Nephron (organoid): Measurements from ENCODE around the gene AGFG1.
A peak's percentile ranks its signal among the peaks of the same experiment; 100 is the strongest.
"Not testable (repeated sequence)": the region's sequence is repeated elsewhere in the genome, so short reads cannot be mapped to it uniquely, and the experiment has no call there.

ENCODE experiments used
- H3K27ac Mint-ChIP-seq, 3 experiments: 2 replicates each; pipeline ENCODE4 v1.8.0; 2020; ENCODE audit warnings: mixed read lengths in 3 of 3, mild to moderate bottlenecking in 2 of 3, moderate library complexity in 1 of 3
- H3K27me3 Mint-ChIP-seq: 2 replicates; pipeline ENCODE4 v1.8.0; 2021; ENCODE audit warnings: low read depth, mild to moderate bottlenecking, moderate library complexity, mixed read lengths
- H3K36me3 Mint-ChIP-seq: 2 replicates; pipeline ENCODE4 v1.8.0; 2020; ENCODE audit warnings: low read depth, mixed read lengths
- H3K4me1 Mint-ChIP-seq: 2 replicates; pipeline ENCODE4 v1.8.0; 2020; ENCODE audit warnings: mixed read lengths
- H3K4me3 Mint-ChIP-seq, 3 experiments: 2 replicates each; pipeline ENCODE4 v1.8.0; 2020; ENCODE audit warnings: mild to moderate bottlenecking in 3 of 3, mixed read lengths in 3 of 3, moderate library complexity in 2 of 3
- H3K9me3 Mint-ChIP-seq: 2 replicates; pipeline ENCODE4 v1.8.0; 2020; ENCODE audit warnings: mixed read lengths
- TF ChIP-seq, protein P1 (sequence below), 3 experiments: fragments of 200-600 bp; sonication (generic); IDR thresholded peaks; one replicate each; pipeline ENCODE4 v1.5.0; 2021; ENCODE audit warnings: antibody characterized with exemption in 3 of 3; ENCODE audit not compliant: unreplicated experiment in 3 of 3

The AGFG1 gene

DNA sequence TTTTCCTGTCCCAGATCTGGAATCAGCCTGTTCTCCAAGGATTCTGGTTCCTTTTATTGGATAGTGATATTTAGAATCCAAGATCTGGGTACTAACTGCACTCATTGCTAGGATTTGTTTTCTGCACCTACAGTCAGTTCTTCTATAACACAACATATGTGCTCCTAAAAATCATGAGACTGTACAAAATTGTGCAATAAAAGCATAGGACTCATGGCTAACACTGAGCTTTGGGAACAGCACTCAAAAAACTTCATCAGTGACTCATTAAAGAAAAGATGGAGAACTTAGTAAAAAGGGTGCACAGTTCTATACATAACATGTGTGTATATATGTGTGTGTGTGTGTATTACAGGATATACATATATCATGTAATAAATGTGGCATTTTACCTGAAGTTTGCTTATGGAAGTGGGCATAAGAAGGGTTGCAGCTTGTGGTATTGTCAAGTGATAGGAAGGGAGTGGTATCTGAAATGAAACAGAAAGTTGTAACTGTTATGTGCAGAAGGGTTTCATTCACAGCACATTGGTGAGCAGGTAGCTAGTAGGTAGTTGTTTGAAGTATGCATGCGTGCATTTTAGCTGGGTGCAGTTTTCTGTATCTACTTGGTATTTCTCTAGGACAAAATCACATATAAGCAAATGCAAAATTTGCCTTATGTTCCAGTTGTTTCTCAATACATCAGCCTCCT is 120.9 kb downstream of the AGFG1 start:
- H3K27me3 Mint-ChIP-seq = no peaks in the 10 kb centered on the region
- no peak overlapping the region for H3K4me3 Mint-ChIP-seq
- H3K4me1 Mint-ChIP-seq = no peaks in the 10 kb centered on the region
- H3K9me3 Mint-ChIP-seq = peaks cover 8% of the 10 kb centered on the region
- no peaks in the 10 kb centered on the region for H3K36me3 Mint-ChIP-seq
- no peak overlapping the region for H3K27ac Mint-ChIP-seq
- TF ChIP-seq, protein P1, sequence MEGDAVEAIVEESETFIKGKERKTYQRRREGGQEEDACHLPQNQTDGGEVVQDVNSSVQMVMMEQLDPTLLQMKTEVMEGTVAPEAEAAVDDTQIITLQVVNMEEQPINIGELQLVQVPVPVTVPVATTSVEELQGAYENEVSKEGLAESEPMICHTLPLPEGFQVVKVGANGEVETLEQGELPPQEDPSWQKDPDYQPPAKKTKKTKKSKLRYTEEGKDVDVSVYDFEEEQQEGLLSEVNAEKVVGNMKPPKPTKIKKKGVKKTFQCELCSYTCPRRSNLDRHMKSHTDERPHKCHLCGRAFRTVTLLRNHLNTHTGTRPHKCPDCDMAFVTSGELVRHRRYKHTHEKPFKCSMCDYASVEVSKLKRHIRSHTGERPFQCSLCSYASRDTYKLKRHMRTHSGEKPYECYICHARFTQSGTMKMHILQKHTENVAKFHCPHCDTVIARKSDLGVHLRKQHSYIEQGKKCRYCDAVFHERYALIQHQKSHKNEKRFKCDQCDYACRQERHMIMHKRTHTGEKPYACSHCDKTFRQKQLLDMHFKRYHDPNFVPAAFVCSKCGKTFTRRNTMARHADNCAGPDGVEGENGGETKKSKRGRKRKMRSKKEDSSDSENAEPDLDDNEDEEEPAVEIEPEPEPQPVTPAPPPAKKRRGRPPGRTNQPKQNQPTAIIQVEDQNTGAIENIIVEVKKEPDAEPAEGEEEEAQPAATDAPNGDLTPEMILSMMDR (IDR thresholded peaks at IDR 0.05; ENCODE audit: unreplicated experiment in 3 of 3) = no peak

DNA sequence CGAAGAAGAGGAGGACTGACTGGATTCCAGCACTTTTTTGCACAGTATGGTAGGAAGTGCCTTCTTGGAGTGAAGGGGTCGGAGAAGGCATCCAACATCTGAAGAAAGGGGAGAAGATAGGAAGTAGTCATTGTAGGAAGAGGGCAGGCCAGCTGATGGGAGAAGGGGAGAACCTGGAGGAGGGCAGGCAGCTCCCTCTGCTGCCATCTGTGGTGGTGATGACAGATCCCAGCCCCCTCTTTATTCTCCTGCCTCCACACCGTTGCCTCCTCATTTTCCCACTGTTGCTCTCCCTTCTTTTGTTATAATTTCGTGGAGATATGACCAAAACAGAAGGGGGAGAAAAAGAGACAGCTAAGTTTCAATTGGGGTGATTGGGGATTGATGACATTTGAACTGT is 123.8 kb downstream of the AGFG1 start:
- Mint-ChIP-seq H3K36me3 (no peaks in the 10 kb centered on the region), H3K27me3 (no peaks in the 10 kb centered on the region), H3K4me3 (no peak overlapping the region), H3K4me1 (peaks cover 7% of the 10 kb centered on the region), H3K27ac (no peak overlapping the region), H3K9me3 (no peaks in the 10 kb centered on the region)
- TF ChIP-seq, protein P1 (IDR thresholded peaks at IDR 0.05; ENCODE audit: unreplicated experiment in 3 of 3) = no peak

DNA sequence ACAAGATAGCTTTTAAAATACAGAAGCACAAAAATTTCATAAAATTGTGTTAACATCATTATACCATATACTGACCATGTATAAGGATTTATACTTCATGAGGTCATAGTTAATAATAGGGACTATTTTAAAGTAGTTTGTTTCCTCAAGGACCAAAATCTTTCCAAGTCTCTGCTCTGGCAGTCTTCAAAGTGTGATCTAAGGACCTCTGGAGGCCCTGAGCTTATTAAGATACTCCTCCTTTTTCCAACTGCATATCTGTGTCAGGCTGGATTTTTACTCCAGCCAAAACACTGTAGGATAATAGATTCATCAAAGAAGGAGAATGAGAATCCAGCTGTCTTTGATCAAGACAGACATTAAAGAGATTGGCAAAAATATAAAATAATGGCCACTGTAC is 125.1 kb downstream of the AGFG1 start:
- Mint-ChIP-seq H3K4me1 (peaks cover 7% of the 10 kb centered on the region), H3K9me3 (no peaks in the 10 kb centered on the region), H3K4me3 (no peak overlapping the region), H3K27me3 (peaks cover 2% of the 10 kb centered on the region), H3K36me3 (no peaks in the 10 kb centered on the region), H3K27ac (peak overlapping the region in 1 of 3 experiments; percentile 27)
- TF ChIP-seq, protein P1 (IDR thresholded peaks at IDR 0.05; ENCODE audit: unreplicated experiment in 3 of 3) = no peak

DNA sequence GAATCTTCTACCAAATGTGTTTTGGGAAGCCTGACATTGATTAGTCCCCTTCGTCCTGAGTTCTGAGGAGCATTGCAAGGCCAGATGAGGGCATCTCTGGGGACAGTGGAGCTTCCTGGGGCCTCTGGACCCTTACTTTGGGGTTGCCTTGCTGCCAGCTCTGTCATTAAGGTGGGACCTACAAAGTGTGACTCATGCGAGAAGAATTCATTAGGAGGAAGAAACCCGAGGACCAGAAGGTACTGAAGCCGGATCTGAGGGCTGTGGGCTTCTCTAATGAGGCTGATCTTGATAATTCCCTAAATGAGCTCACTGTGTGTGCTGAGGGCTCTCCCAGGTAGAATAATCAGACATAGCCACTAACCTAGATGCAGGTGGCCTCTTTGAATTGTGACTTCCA is 126.0 kb downstream of the AGFG1 start:
- Mint-ChIP-seq H3K4me3 (no peak overlapping the region), H3K9me3 (no peaks in the 10 kb centered on the region), H3K27me3 (peaks cover 4% of the 10 kb centered on the region), H3K27ac (peak overlapping the region in 1 of 3 experiments; percentile 13), H3K4me1 (peaks cover 7% of the 10 kb centered on the region), H3K36me3 (no peaks in the 10 kb centered on the region)
- TF ChIP-seq, protein P1 (IDR thresholded peaks at IDR 0.05; ENCODE audit: unreplicated experiment in 3 of 3) = no peak

DNA sequence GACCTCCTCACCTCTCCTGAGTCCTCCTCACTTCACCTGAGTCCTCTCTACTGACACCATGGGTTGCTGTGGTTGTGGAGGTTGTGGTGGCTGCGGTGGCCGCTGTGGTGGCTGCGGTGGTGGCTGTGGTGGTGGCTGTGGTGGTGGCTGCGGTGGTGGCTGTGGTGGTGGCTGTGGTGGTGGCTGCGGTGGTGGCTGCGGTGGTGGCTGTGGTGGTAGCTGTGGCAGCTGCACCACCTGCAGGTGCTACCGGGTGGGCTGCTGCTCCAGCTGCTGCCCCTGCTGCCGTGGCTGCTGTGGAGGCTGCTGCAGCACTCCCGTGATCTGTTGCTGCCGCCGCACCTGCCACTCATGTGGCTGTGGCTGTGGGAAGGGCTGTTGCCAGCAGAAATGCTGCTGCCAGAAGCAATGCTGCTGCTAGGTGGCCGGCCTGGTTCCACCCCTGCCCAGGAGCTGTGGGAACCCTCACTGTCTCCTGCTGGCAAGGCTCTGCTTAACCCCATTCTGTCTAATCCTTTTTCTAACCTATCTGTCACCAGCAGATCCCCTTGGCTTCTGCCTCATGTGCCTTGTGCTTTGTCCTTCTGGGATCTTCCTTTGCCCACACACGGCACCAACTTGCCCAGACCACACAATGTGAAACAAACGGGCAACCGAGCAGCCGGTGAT is 127.0 kb downstream of the AGFG1 start, which contains the start of gene SCYGR2:
Gene SCYGR2 (plus strand): TSS at position 59 of the 669 bp plus-strand sequence. CDS start 0 bp downstream, at position 59.
- peak within 1 kb of the TSS in 1 of 3 experiments; percentile 13 for H3K27ac Mint-ChIP-seq
- not testable (repeated sequence) for H3K4me3 Mint-ChIP-seq, H3K4me1 Mint-ChIP-seq, H3K36me3 Mint-ChIP-seq, H3K9me3 Mint-ChIP-seq, H3K27me3 Mint-ChIP-seq

DNA sequence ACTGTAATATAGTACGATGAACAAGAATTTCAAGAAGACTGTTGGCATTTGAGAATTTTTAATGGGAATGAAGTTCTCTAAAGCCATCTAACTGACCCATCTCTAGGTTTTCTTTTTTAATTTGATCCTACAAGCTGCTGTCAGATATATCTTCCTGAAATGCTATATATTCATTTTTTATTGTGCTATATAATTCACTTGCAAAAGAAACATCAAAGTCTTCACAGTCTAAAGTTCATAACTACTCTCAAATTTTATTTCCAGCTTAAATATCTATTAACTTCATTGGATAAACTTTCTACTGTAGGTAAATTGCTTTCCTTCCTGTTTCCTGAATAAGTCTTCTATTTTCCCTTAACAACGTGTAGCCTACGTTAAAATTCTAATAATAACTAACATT is 130.4 kb downstream of the AGFG1 start:
- Mint-ChIP-seq H3K9me3 (no peaks in the 10 kb centered on the region), H3K27me3 (peaks cover 8% of the 10 kb centered on the region), H3K27ac (no peak overlapping the region), H3K4me3 (no peak overlapping the region), H3K4me1 (peaks cover 7% of the 10 kb centered on the region), H3K36me3 (no peaks in the 10 kb centered on the region)
- TF ChIP-seq, protein P1 (IDR thresholded peaks at IDR 0.05; ENCODE audit: unreplicated experiment in 3 of 3) = no peak
